Smooth muscle cell (in vitro differentiated cells): ENCODE data around the gene DBN1. TPM values are rescaled to one million over a fixed set of nuclear protein-coding genes. Genes with fewer than 3 reads are reported as not detected.

Experiments
- DNase-seq: peaks from one replicate; lab custom pipeline; 2025; ENCODE audit not compliant: unreplicated experiment; lab: John Stamatoyannopoulos, UW
- H2AFZ ChIP-seq: fragments of 200-600 bp; sonication (generic); 2 replicates; pipeline ENCODE4 v1.6.0; 2016; ENCODE audit warnings: antibody characterized with exemption, low read depth, mild to moderate bottlenecking
- H3F3A ChIP-seq: fragments of 200-600 bp; sonication (generic); 2 replicates; pipeline ENCODE4 v1.6.0; 2017; ENCODE audit warnings: antibody characterized with exemption, low read depth
- H3K27ac ChIP-seq: fragments of 200-600 bp; sonication (generic); 2 replicates; pipeline ENCODE4 v1.5.1; 2016; ENCODE audit warnings: low read depth, mild to moderate bottlenecking
- H3K27me3 ChIP-seq: fragments of 200-600 bp; sonication (generic); 2 replicates; pipeline ENCODE4 v1.6.1; 2016; ENCODE audit warnings: low read depth, mild to moderate bottlenecking
- H3K36me3 ChIP-seq: fragments of 200-600 bp; sonication (generic); 2 replicates; pipeline ENCODE4 v1.5.1; 2016; ENCODE audit warnings: low read depth
- H3K4me1 ChIP-seq: fragments of 200-600 bp; sonication (generic); 2 replicates; pipeline ENCODE4 v1.5.1; 2016; ENCODE audit warnings: low read depth
- H3K4me2 ChIP-seq: fragments of 200-600 bp; sonication (generic); 2 replicates; pipeline ENCODE4 v1.6.0; 2016; ENCODE audit warnings: mild to moderate bottlenecking
- H3K4me3 ChIP-seq: fragments of 200-600 bp; sonication (generic); 2 replicates; pipeline ENCODE4 v1.5.1; 2016; ENCODE audit warnings: mild to moderate bottlenecking
- H3K79me2 ChIP-seq: fragments of 200-600 bp; sonication (generic); 2 replicates; pipeline ENCODE4 v1.6.0; 2016; ENCODE audit warnings: low read depth, mild to moderate bottlenecking
- H3K9ac ChIP-seq: fragments of 200-600 bp; sonication (generic); 2 replicates; pipeline ENCODE4 v1.6.0; 2016; ENCODE audit warnings: low read depth
- H3K9me3 ChIP-seq: fragments of 200-600 bp; sonication (generic); replicated peaks from 2 replicates; pipeline ENCODE4 v1.5.1; 2016; ENCODE audit warnings: low read depth
- H4K20me1 ChIP-seq: fragments of 200-600 bp; sonication (generic); 2 replicates; pipeline ENCODE4 v1.6.0; 2016; ENCODE audit warnings: low read depth
- WGBS: methylation state at CpG from one replicate; pipeline ENCODE4 v1.1.7; 2016; ENCODE audit warnings: low lambda C conversion rate; 5-methylcytosine and 5-hydroxymethylcytosine counted together
- polyA plus RNA-seq: library from polyadenylated mRNA; unstranded; fragments of >200 nt; fragmentation: Nextera tagmentation; extraction: Ambion mirVana; gene quantifications from 2 replicates; pipeline ENCODE4 v1.2.1, GENCODE V29; 2016
- total RNA-seq: library from RNA; depleted of rRNA; stranded (reverse); fragments of >200 nt; gene quantifications from 2 replicates; pipeline ENCODE4 v1.2.3, GENCODE V29; 2014
- TF ChIP-seq, protein P1 (sequence below): fragments of 200-600 bp; sonication (generic); IDR thresholded peaks from 2 replicates; pipeline ENCODE4 v1.5.1; 2017; ENCODE audit warnings: borderline replicate concordance, mild to moderate bottlenecking, antibody characterized with exemption; ENCODE audit not compliant: insufficient read depth, poor library complexity, severe bottlenecking

The DBN1 gene
- total and polyA plus RNA-seq, 2 experiments from 2014 or later, result 116 to 202 TPM

DNA sequence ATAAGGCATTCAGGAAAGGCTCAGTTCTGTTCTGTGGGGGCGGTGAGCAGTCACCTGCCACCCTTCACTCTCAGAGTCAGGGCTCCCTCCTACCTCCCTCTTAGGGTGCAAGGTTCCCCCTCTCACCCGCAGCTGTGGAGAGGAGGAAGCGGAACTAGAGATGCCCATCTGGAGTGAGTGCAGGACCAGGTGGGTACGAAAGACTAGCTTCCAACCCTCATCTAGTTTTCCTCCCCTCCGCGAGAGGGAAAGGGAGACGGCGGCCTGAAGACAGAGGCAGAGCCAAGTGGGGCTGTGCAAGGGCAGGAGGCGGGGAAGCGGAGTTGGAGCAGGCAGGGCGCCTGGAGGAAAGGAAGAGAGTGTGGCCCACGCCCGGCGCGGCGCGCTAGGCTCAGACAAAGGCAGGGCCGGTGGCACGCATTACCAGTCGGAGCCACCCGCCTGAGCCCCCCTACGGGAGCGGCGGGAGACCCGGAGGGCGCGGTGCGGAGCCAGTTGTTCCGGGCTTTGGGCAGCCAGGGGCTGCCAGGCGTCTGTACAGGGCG is 19.5 kb downstream of the DBN1 start:
- peaks cover 57% of the 10 kb centered on the region for H4K20me1 ChIP-seq
- peak overlapping the region; percentile 69 for H3K4me3 ChIP-seq
- peaks cover 18% of the 10 kb centered on the region for H3K4me1 ChIP-seq
- DNase-seq, result no peak
- no peaks in the 10 kb centered on the region for H3K27me3 ChIP-seq
- peak overlapping the region; percentile 99 for H3K4me2 ChIP-seq
- H3K9me3 ChIP-seq, result no peaks in the 10 kb centered on the region
- whole genome bisulfite sequencing, result 21% methylated on average over 24 of the region's 31 CpGs
- no peaks in the 10 kb centered on the region for H3K79me2 ChIP-seq
- H3F3A ChIP-seq, result peaks cover 28% of the 10 kb centered on the region
- no peak overlapping the region for H2AFZ ChIP-seq
- TF ChIP-seq, protein P1, sequence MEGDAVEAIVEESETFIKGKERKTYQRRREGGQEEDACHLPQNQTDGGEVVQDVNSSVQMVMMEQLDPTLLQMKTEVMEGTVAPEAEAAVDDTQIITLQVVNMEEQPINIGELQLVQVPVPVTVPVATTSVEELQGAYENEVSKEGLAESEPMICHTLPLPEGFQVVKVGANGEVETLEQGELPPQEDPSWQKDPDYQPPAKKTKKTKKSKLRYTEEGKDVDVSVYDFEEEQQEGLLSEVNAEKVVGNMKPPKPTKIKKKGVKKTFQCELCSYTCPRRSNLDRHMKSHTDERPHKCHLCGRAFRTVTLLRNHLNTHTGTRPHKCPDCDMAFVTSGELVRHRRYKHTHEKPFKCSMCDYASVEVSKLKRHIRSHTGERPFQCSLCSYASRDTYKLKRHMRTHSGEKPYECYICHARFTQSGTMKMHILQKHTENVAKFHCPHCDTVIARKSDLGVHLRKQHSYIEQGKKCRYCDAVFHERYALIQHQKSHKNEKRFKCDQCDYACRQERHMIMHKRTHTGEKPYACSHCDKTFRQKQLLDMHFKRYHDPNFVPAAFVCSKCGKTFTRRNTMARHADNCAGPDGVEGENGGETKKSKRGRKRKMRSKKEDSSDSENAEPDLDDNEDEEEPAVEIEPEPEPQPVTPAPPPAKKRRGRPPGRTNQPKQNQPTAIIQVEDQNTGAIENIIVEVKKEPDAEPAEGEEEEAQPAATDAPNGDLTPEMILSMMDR, result no peak
- H3K27ac ChIP-seq, result peak overlapping the region; percentile 81
- no peaks in the 10 kb centered on the region for H3K36me3 ChIP-seq
- H3K9ac ChIP-seq, result peak overlapping the region; percentile 78

DNA sequence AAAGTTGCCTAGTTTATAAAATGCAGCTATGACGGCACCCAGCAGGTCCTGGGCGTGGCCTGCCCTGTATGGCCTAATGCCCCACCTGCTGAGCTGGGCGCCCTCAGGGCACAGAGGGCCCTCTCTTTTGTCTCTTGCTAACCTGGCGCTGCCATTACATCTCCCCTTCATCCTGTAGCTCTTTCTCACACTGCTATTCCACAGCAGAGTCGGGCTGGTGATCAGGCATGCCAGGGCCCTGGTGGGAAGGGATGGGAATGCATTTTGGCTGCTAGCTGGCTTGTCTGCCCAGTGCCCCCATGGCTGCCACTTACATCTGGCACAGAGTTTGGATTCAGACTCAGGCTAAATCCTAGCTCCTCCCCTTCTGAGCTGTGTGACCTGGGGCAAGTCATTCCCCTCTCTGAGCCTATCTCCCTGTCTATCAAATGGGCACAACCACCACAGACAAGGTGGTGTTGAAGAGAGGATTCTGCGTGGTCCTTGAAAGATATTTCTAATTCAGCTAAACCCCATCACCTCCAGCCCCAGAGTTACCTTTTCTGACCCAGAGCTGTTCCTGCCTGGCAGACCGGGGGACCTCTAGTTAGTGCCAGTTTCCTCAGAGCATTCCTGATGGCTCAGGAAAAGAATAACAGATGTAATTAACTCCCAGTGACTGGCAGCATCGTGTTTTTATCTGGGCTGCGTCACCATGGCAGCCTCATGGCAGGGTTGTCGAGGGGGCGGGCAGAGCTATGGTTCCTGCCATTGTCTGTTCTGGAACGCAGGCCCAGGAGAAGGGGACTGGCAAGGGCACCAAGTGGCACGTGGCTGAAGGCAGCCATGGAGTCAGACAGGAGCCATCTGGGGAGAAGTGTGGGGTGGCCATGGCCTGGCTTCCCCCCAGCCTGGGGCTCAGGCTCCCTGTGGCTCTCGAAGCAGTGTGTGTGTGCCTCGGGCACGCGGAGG is 20.5 kb downstream of the DBN1 start:
- Histone ChIP-seq H3K27me3 (no peaks in the 10 kb centered on the region), H3K9me3 (no peaks in the 10 kb centered on the region), H3K79me2 (no peaks in the 10 kb centered on the region), H3K4me2 (no peak overlapping the region), H3K4me1 (peaks cover 22% of the 10 kb centered on the region), H3K4me3 (no peak overlapping the region), H3K36me3 (no peaks in the 10 kb centered on the region), H3F3A (peaks cover 27% of the 10 kb centered on the region), H3K9ac (no peak overlapping the region), H2AFZ (no peak overlapping the region), H3K27ac (no peak overlapping the region), H4K20me1 (peaks cover 56% of the 10 kb centered on the region)
- TF ChIP-seq, protein P1, result no peak
- DNase-seq, result no peak
- 91% methylated on average over 17 of the region's 17 CpGs for WGBS

GRCh38 chr5:177450667-177451424 is 22.6 kb downstream of the DBN1 start:
- H2AFZ ChIP-seq, result no peak overlapping the region
- WGBS, result 95% methylated on average over 10 of the region's 10 CpGs
- TF ChIP-seq, protein P1, result no peak
- no peaks in the 10 kb centered on the region for H3K79me2 ChIP-seq
- H3K27me3 ChIP-seq, result no peaks in the 10 kb centered on the region
- H3K36me3 ChIP-seq, result no peaks in the 10 kb centered on the region
- no peak for DNase-seq
- no peak overlapping the region for H3K9ac ChIP-seq
- peaks cover 12% of the 10 kb centered on the region for H3F3A ChIP-seq
- H3K27ac ChIP-seq, result no peak overlapping the region
- peaks cover 37% of the 10 kb centered on the region for H4K20me1 ChIP-seq
- no peaks in the 10 kb centered on the region for H3K9me3 ChIP-seq
- no peak overlapping the region for H3K4me2 ChIP-seq
- peaks cover 17% of the 10 kb centered on the region for H3K4me1 ChIP-seq
- no peak overlapping the region for H3K4me3 ChIP-seq
